ENCODE results near the gene OGFOD2.

OGFOD2 gene

GRCh38 chr12:122979908-122980182 is 4.8 kb downstream of the OGFOD2 start:
- H3K9me3 Mint-ChIP-seq: no peaks in the 10 kb centered on the region
- H3K27ac Mint-ChIP-seq: peak overlapping the region; percentile 86 to 97 (median 87)
- TF ChIP-seq CTCF (IDR thresholded peaks at IDR 0.05; ENCODE audit: unreplicated experiment in 3 of 3): no peak
- peaks cover 47% of the 10 kb centered on the region for H3K4me1 Mint-ChIP-seq
- H3K27me3 Mint-ChIP-seq (ENCODE audit: low read depth): no peaks in the 10 kb centered on the region
- H3K4me3 Mint-ChIP-seq: peak overlapping the region; percentile 91 to 94 (median 93)
- H3K36me3 Mint-ChIP-seq (ENCODE audit: low read depth): no peaks in the 10 kb centered on the region

- Mint-ChIP-seq H3K4me3 (peak within 1 kb of the TSS; percentile 91 to 94 (median 93)), H3K36me3 (ENCODE audit: low read depth) (no peaks in the 10 kb centered on the region), H3K27ac (peak within 1 kb of the TSS; percentile 86 to 97 (median 87)), H3K4me1 (peaks cover 48% of the 10 kb centered on the region), H3K9me3 (no peaks in the 10 kb centered on the region), H3K27me3 (ENCODE audit: low read depth) (no peaks in the 10 kb centered on the region)
- TF ChIP-seq CTCF (IDR thresholded peaks at IDR 0.05; ENCODE audit: unreplicated experiment in 3 of 3): no peak
Observed at GRCh38 chr12:122980183-122981035, 5.4 kb downstream of the OGFOD2 start, which contains the start of gene ARL6IP4. Gene ARL6IP4 (plus strand): TSS chr12:122980681. CDS start chr12:122981140, 459 bp downstream.

GRCh38 chr12:122981036-122981471 is 6.0 kb downstream of the OGFOD2 start:
- Mint-ChIP-seq H3K27me3 (ENCODE audit: low read depth) (no peaks in the 10 kb centered on the region), H3K9me3 (no peaks in the 10 kb centered on the region), H3K36me3 (ENCODE audit: low read depth) (no peaks in the 10 kb centered on the region), H3K4me1 (peaks cover 45% of the 10 kb centered on the region), H3K4me3 (peak overlapping the region; percentile 90 to 93 (median 91)), H3K27ac (peak overlapping the region in 2 of 3 experiments; percentile 37 to 39)
- no peak for TF ChIP-seq CTCF (IDR thresholded peaks at IDR 0.05; ENCODE audit: unreplicated experiment in 3 of 3)

GRCh38 chr12:122981587-122982476 is 6.8 kb downstream of the OGFOD2 start:
- H3K36me3 Mint-ChIP-seq (ENCODE audit: low read depth): no peaks in the 10 kb centered on the region
- H3K27me3 Mint-ChIP-seq (ENCODE audit: low read depth): no peaks in the 10 kb centered on the region
- H3K9me3 Mint-ChIP-seq: no peaks in the 10 kb centered on the region
- H3K4me3 Mint-ChIP-seq: peak overlapping the region; percentile 90 to 93 (median 91)
- TF ChIP-seq CTCF (IDR thresholded peaks at IDR 0.05; ENCODE audit: unreplicated experiment in 3 of 3): no peak
- H3K4me1 Mint-ChIP-seq: peaks cover 41% of the 10 kb centered on the region
- peak overlapping the region in 2 of 3 experiments; percentile 39 to 41 for H3K27ac Mint-ChIP-seq

GRCh38 chr12:122982477-122982815 is 7.4 kb downstream of the OGFOD2 start:
- peak overlapping the region in 1 of 3 experiments; percentile 33 for H3K27ac Mint-ChIP-seq
- H3K36me3 Mint-ChIP-seq (ENCODE audit: low read depth): no peaks in the 10 kb centered on the region
- H3K4me3 Mint-ChIP-seq: peak overlapping the region; percentile 90 to 93 (median 91)
- H3K4me1 Mint-ChIP-seq: peaks cover 41% of the 10 kb centered on the region
- no peak for TF ChIP-seq CTCF (IDR thresholded peaks at IDR 0.05; ENCODE audit: unreplicated experiment in 3 of 3)
- H3K9me3 Mint-ChIP-seq: no peaks in the 10 kb centered on the region
- H3K27me3 Mint-ChIP-seq (ENCODE audit: low read depth): no peaks in the 10 kb centered on the region

Measured in nephron (organoid).